Endodermal cell (in vitro differentiated cells): Measurements from ENCODE around the gene NACC2. TPM values are rescaled to one million over a fixed set of nuclear protein-coding genes. Genes with fewer than 3 reads are reported as not detected.
"Not testable (repeated sequence)": the region's sequence is repeated elsewhere in the genome, so short reads cannot be mapped to it uniquely, and the experiment has no call there.

Experiments used
- DNase-seq: peaks from one replicate; pipeline ENCODE4 v3.0.0-alpha.2; 2017
- H3K27ac ChIP-seq: 2 replicates; pipeline ENCODE4 v1.5.1; 2013; ENCODE audit warnings: mild to moderate bottlenecking, low read depth, low read length, moderate library complexity
- H3K27me3 ChIP-seq: 2 replicates; pipeline ENCODE4 v1.6.1; 2013; ENCODE audit warnings: mild to moderate bottlenecking, low read length, moderate library complexity; ENCODE audit not compliant: insufficient read depth, control insufficient read depth, poor library complexity, severe bottlenecking
- H3K36me3 ChIP-seq: 2 replicates; pipeline ENCODE4 v1.7.0; 2013; ENCODE audit warnings: mild to moderate bottlenecking, low read length, moderate library complexity; ENCODE audit not compliant: control insufficient read depth, insufficient read depth
- H3K4me1 ChIP-seq: one replicate; pipeline ENCODE4 v1.7.0; 2013; ENCODE audit warnings: low read length; ENCODE audit not compliant: control insufficient read depth, insufficient read depth
- H3K4me3 ChIP-seq: 2 replicates; pipeline ENCODE4 v1.5.1; 2013; ENCODE audit warnings: mild to moderate bottlenecking, low read length, moderate library complexity
- H3K9ac ChIP-seq: 2 replicates; pipeline ENCODE4 v1.6.1; 2013; ENCODE audit warnings: mild to moderate bottlenecking, low read length, moderate library complexity; ENCODE audit not compliant: poor library complexity, severe bottlenecking; ENCODE audit errors: extremely low read depth
- H3K9me3 ChIP-seq: 2 replicates; pipeline ENCODE4 v1.6.1; 2013; ENCODE audit warnings: mild to moderate bottlenecking, low read length, moderate library complexity; ENCODE audit not compliant: control insufficient read depth
- H3K27ac Mint-ChIP-seq: 2 replicates; pipeline ENCODE4 v1.8.0; 2020; ENCODE audit warnings: mixed read lengths
- H3K27me3 Mint-ChIP-seq: 2 replicates; pipeline ENCODE4 v1.8.0; 2021; ENCODE audit warnings: mild to moderate bottlenecking, mixed read lengths; ENCODE audit not compliant: insufficient read depth
- H3K36me3 Mint-ChIP-seq: 2 replicates; pipeline ENCODE4 v1.8.0; 2020; ENCODE audit warnings: low read depth, mixed read lengths
- H3K4me1 Mint-ChIP-seq: 2 replicates; pipeline ENCODE4 v1.8.0; 2020; ENCODE audit warnings: mixed read lengths
- H3K4me3 Mint-ChIP-seq: 2 replicates; pipeline ENCODE4 v1.8.0; 2020; ENCODE audit warnings: mild to moderate bottlenecking, moderate library complexity, mixed read lengths
- H3K9me3 Mint-ChIP-seq: 2 replicates; pipeline ENCODE4 v1.8.0; 2020; ENCODE audit warnings: mild to moderate bottlenecking, mixed read lengths
- CTCF ChIP-seq: fragments of 200-600 bp; sonication (generic); conservative IDR thresholded peaks from 2 replicates; pipeline ENCODE4 v1.5.0; 2021; ENCODE audit warnings: antibody characterized with exemption, mild to moderate bottlenecking
- WGBS, 2 experiments: methylation state at CpG; one replicate each; pipeline versions ENCODE4 v1.1.5 to v1.1.7; 2013; ENCODE audit warnings: missing lambda C conversion rate in 2 of 2, mixed read lengths in 1 of 2; ENCODE audit not compliant: insufficient coverage in 1 of 2, insufficient read length in 1 of 2; 5-methylcytosine and 5-hydroxymethylcytosine counted together
- total RNA-seq, 2 donors: library from RNA; stranded (reverse); fragmentation: NEBNext Ultra II Directional in 1 of 2; extraction: Animal tissue kit (Norgen Biotek cat#: 25700) in 1 of 2; gene quantifications; 2 replicates in 1 of 2; 3 replicates in 1 of 2; pipeline ENCODE4 v1.2.1, GENCODE V29; 2021

Gene NACC2
- total RNA-seq, 2 donors from 2014 or later = 12.4 to 16.7 TPM

GRCh38 chr9:136104916-136105315, 9.8 kb upstream of the NACC2 start:
- no peaks in the 10 kb centered on the region for H3K36me3 Mint-ChIP-seq

GRCh38 chr9:136104488-136104800, 9.4 kb upstream of the NACC2 start:
- Histone ChIP-seq H3K27ac (no peak overlapping the region), H3K36me3 (no peaks in the 10 kb centered on the region), H3K27me3 (no peaks in the 10 kb centered on the region), H3K4me1 (peaks cover 8% of the 10 kb centered on the region), H3K9me3 (no peaks in the 10 kb centered on the region), H3K4me3 (no peak overlapping the region), H3K9ac (no peak overlapping the region)
- Mint-ChIP-seq H3K36me3 (no peaks in the 10 kb centered on the region), H3K27ac (no peak overlapping the region), H3K9me3 (no peaks in the 10 kb centered on the region), H3K27me3 (peaks cover 4% of the 10 kb centered on the region), H3K4me3 (no peak overlapping the region), H3K4me1 (peaks cover 4% of the 10 kb centered on the region)
- DNase-seq = no peak
- no peak for TF ChIP-seq CTCF
- WGBS, 2 experiments = 84 to 86% methylated on average over 1 of the region's 1 CpG

More at GRCh38 chr9:136104916-136105315, 9.8 kb upstream of the NACC2 start:
- Histone ChIP-seq H3K4me3 (no peak overlapping the region), H3K9me3 (no peaks in the 10 kb centered on the region), H3K4me1 (peaks cover 8% of the 10 kb centered on the region), H3K27ac (no peak overlapping the region), H3K27me3 (no peaks in the 10 kb centered on the region), H3K9ac (no peak overlapping the region), H3K36me3 (no peaks in the 10 kb centered on the region)
- no peak for TF ChIP-seq CTCF
- 87 to 91% methylated on average over 4 to 6 of the region's 6 CpGs for WGBS, 2 experiments
- Mint-ChIP-seq H3K4me3 (no peak overlapping the region), H3K9me3 (no peaks in the 10 kb centered on the region), H3K27me3 (peaks cover 4% of the 10 kb centered on the region), H3K4me1 (peaks cover 1% of the 10 kb centered on the region), H3K27ac (no peak overlapping the region)
- DNase-seq = no peak

- Mint-ChIP-seq H3K27me3 (peaks cover 8% of the 10 kb centered on the region), H3K27ac (no peak overlapping the region), H3K36me3 (no peaks in the 10 kb centered on the region), H3K9me3 (no peaks in the 10 kb centered on the region), H3K4me1 (peaks cover 7% of the 10 kb centered on the region), H3K4me3 (no peak overlapping the region)
- Histone ChIP-seq H3K4me1 (peaks cover 8% of the 10 kb centered on the region), H3K9ac (no peak overlapping the region), H3K27me3 (no peaks in the 10 kb centered on the region), H3K9me3 (no peaks in the 10 kb centered on the region), H3K4me3 (no peak overlapping the region), H3K27ac (no peak overlapping the region), H3K36me3 (no peaks in the 10 kb centered on the region)
- no peak for TF ChIP-seq CTCF
- 74 to 76% methylated on average over 28 to 34 of the region's 34 CpGs for WGBS, 2 experiments
- peak; percentile 66 for DNase-seq
These were observed 8.8 kb upstream of the NACC2 start for GRCh38 chr9:136103651-136104487.

GRCh38 chr9:136101615-136102074, 6.6 kb upstream of the NACC2 start:
- not testable (repeated sequence) for DNase-seq, H3K4me3 ChIP-seq, H3K4me1 ChIP-seq, H3K4me3 Mint-ChIP-seq, H3K9me3 ChIP-seq, H3K36me3 ChIP-seq, H3K27me3 ChIP-seq, H3K9ac ChIP-seq, H3K27ac Mint-ChIP-seq, H3K36me3 Mint-ChIP-seq, H3K27ac ChIP-seq, H3K4me1 Mint-ChIP-seq, H3K9me3 Mint-ChIP-seq
- peaks cover 19% of the 10 kb centered on the region for H3K27me3 Mint-ChIP-seq
- 93 to 97% methylated on average over 6 to 13 of the region's 27 CpGs for WGBS, 2 experiments
